ENCODE measurements around the gene SCN1A.

DNA sequence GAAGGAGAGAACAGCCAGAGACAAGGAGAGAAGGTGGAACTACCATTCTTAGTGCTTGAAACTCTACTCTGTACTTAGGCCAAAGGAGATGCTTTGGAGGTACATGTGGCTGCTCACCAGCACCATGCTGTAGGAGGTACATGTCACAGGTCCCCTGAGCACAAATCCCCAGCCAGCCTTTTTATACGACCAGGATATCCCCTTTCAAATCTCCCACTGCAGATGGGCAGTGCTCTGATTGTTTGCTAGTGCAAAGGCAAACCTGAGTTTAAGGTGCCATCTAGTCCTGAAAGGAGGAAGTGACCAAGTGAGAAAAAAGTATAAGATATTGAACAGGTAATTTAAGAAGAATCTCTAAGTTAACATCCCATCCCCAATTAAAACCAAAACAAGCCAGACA is 157.2 kb downstream of the SCN1A start:
- no peak for TF ChIP-seq EP300 (IDR thresholded peaks at IDR 0.05)
- TF ChIP-seq POLR2A (IDR thresholded peaks at IDR 0.05), result no peak
- TF ChIP-seq, protein P1, sequence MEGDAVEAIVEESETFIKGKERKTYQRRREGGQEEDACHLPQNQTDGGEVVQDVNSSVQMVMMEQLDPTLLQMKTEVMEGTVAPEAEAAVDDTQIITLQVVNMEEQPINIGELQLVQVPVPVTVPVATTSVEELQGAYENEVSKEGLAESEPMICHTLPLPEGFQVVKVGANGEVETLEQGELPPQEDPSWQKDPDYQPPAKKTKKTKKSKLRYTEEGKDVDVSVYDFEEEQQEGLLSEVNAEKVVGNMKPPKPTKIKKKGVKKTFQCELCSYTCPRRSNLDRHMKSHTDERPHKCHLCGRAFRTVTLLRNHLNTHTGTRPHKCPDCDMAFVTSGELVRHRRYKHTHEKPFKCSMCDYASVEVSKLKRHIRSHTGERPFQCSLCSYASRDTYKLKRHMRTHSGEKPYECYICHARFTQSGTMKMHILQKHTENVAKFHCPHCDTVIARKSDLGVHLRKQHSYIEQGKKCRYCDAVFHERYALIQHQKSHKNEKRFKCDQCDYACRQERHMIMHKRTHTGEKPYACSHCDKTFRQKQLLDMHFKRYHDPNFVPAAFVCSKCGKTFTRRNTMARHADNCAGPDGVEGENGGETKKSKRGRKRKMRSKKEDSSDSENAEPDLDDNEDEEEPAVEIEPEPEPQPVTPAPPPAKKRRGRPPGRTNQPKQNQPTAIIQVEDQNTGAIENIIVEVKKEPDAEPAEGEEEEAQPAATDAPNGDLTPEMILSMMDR (IDR thresholded peaks at IDR 0.05), result no peak

Measured in sigmoid colon (tissue), 4 donors.